PFSK-1 (cell line): ENCODE data around the gene CSF2.

ENCODE experiments used
- FOXP2 ChIP-seq: optimal IDR thresholded peaks from 2 replicates; pipeline ENCODE3; 2011; ENCODE audit warnings: borderline replicate concordance, control low read depth, inconsistent platforms; ENCODE audit not compliant: insufficient read depth; ENCODE audit errors: extremely low read length, extremely low read depth
- POLR2AphosphoS5 ChIP-seq: IDR thresholded peaks from 2 replicates; pipeline ENCODE4 v1.6.1; 2012; ENCODE audit warnings: low read depth, mild to moderate bottlenecking, control low read depth, low read length, moderate library complexity
- REST ChIP-seq, 2 experiments: IDR thresholded peaks; 2 replicates each; pipeline versions ENCODE4 v1.6.1 to v1.8.0; 2011 to 2012; ENCODE audit warnings: low read depth in 2 of 2, low read length in 2 of 2, control low read depth in 1 of 2, inconsistent platforms in 1 of 2, mild to moderate bottlenecking in 1 of 2, moderate library complexity in 1 of 2; ENCODE audit not compliant: insufficient read depth in 1 of 2
- SIN3A ChIP-seq: IDR thresholded peaks from 2 replicates; pipeline ENCODE4 v1.6.1; 2012; ENCODE audit warnings: mild to moderate bottlenecking, low read length, moderate library complexity, borderline replicate concordance; ENCODE audit not compliant: insufficient read depth
- TAF1 ChIP-seq: IDR thresholded peaks from 2 replicates; pipeline ENCODE4 v1.6.1; 2012; ENCODE audit warnings: low read length, control low read depth, borderline replicate concordance; ENCODE audit not compliant: insufficient read depth

The CSF2 gene

GRCh38 chr5:132079619-132080018 is 6.0 kb downstream of the CSF2 start:
- TF ChIP-seq TAF1 (no peak), POLR2AphosphoS5 (no peak)

DNA sequence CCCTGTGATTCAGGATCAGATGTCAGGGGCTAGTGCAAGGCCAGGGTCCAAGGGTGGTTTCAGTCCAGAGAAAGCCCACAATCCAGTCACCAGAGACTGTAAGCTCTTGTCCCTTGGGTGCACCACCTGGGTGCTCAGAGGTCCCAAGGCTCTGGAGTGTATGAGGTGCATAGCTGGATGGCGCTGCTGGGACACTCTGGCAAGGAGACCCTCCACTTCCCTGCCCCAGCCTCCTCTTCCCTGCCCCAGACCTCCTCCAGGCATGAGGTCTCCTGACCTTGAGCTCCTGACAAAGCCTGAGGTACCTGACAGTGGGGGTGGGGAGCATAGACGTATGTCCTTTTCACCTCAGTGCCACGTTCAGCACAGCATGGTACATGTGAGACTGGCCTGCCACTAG is 7.0 kb downstream of the CSF2 start:
- no peak for TF ChIP-seq SIN3A
- no peak for TF ChIP-seq TAF1
- TF ChIP-seq POLR2AphosphoS5 = no peak
- TF ChIP-seq REST (IDR thresholded peaks at IDR 0.05; ENCODE audit: insufficient read depth in 1 of 2, low read depth in 2 of 2, low read length in 2 of 2) = no peak
- TF ChIP-seq FOXP2 = no peak

DNA sequence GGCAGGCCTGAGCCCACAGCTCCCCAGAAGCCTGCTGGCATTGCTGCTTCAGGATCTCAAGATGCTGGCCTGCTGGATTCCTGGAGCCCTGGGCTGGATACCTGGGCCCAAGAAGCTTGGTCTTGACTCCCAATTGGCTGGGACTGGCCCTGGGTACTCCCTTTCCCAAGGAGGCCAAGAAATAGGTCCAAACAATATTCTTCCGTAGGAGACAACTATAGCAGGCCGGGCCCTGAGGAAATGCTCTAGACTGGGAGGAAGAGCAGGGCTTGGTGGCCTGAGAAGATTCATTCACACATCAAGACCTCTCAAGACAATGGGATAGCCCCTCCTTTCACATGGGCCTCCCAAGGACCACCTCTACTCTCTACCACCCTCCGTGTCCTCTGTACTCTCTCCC is 7.9 kb downstream of the CSF2 start:
- TF ChIP-seq POLR2AphosphoS5 (no peak), FOXP2 (no peak), SIN3A (no peak), TAF1 (no peak), REST (IDR thresholded peaks at IDR 0.05; ENCODE audit: insufficient read depth in 1 of 2, low read depth in 2 of 2, low read length in 2 of 2) (no peak)

DNA sequence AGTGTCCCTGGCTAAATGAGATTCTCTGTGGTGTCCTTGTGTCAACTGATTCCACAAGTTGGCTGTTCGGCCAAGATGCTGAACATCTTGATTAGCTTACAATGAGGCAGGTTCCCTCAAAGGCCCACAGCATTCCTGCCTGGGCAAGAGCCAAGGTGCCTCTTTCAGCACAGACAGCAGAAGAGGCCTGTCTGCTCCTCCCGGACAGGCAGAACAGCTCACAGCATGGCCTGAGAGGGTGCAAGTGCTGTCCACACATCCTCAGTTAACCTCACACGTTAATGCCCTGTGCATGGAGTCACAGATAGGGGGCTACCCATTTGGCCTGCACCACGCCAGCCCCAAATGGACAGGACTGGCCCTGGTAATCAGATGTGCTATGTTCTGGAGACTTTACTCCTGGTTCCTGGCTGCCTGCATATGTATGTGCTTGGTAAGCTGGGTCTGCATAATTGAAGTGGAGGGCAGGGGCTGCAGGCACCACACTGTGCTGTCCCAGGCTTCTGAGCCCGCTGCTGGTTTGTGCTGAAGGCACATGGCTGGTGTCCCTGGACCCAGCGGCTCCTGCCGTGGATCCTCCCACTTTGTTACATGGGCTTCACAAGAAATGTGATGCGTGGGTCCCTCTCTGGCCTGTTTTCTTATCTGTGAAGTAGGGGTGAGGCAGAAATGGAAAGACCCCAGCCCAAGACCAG is 8.9 kb downstream of the CSF2 start:
- TF ChIP-seq REST (IDR thresholded peaks at IDR 0.05; ENCODE audit: insufficient read depth in 1 of 2, low read depth in 2 of 2, low read length in 2 of 2) (no peak), TAF1 (no peak), FOXP2 (no peak), SIN3A (no peak), POLR2AphosphoS5 (no peak)

DNA sequence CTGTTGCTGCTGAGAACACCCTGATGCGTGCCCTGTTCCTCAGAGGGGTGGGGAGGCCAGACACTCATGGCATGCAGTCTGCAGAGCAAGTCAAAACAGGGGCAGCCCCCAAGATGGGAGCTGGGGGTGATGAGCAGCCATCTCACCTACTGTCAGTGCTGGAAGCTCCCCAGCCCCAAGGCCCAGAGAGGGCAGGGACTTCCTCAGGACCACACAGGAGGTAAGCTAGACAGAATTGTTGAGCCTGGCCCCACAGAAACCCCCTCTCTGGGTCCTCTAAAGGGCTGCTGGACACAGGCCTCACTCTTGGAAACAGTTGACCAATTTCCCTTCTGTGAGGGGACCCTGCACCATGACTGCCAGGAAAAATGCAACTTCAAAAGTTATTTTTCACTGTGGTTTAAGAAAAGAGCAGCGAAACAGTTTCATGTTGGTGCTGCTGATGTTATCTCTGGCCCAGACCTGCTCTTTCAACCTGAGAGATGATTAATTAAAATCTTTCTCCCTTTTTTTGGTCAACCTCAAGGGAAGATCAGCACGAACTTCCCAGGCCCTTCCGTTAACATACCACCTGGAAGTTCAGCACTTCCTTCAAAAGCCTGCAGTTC is 9.6 kb downstream of the CSF2 start:
- TF ChIP-seq FOXP2 (no peak), REST (IDR thresholded peaks at IDR 0.05; ENCODE audit: insufficient read depth in 1 of 2, low read depth in 2 of 2, low read length in 2 of 2) (no peak), POLR2AphosphoS5 (no peak), SIN3A (no peak), TAF1 (no peak)
